GM12801 (cell line): ENCODE data around the gene HOXB3.

ENCODE experiments used
- TF ChIP-seq, protein P1 (sequence below): IDR thresholded peaks from one replicate; pipeline ENCODE4 v1.5.1; 2011; ENCODE audit warnings: control low read depth; ENCODE audit not compliant: insufficient read length; ENCODE audit errors: extremely low read depth

The HOXB3 gene

GRCh38 chr17:48513666-48514455 lies 76.2 kb downstream of the HOXB3 start:
- TF ChIP-seq, protein P1, sequence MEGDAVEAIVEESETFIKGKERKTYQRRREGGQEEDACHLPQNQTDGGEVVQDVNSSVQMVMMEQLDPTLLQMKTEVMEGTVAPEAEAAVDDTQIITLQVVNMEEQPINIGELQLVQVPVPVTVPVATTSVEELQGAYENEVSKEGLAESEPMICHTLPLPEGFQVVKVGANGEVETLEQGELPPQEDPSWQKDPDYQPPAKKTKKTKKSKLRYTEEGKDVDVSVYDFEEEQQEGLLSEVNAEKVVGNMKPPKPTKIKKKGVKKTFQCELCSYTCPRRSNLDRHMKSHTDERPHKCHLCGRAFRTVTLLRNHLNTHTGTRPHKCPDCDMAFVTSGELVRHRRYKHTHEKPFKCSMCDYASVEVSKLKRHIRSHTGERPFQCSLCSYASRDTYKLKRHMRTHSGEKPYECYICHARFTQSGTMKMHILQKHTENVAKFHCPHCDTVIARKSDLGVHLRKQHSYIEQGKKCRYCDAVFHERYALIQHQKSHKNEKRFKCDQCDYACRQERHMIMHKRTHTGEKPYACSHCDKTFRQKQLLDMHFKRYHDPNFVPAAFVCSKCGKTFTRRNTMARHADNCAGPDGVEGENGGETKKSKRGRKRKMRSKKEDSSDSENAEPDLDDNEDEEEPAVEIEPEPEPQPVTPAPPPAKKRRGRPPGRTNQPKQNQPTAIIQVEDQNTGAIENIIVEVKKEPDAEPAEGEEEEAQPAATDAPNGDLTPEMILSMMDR = no peak

- TF ChIP-seq, protein P1 = no peak
These were observed 76.9 kb downstream of the HOXB3 start for GRCh38 chr17:48513097-48513496.

- TF ChIP-seq, protein P1 = no peak
These were observed 79.1 kb downstream of the HOXB3 start for GRCh38 chr17:48510761-48511604.

- TF ChIP-seq, protein P1 = no peak
These were observed 79.7 kb downstream of the HOXB3 start for GRCh38 chr17:48510381-48510760.

DNA sequence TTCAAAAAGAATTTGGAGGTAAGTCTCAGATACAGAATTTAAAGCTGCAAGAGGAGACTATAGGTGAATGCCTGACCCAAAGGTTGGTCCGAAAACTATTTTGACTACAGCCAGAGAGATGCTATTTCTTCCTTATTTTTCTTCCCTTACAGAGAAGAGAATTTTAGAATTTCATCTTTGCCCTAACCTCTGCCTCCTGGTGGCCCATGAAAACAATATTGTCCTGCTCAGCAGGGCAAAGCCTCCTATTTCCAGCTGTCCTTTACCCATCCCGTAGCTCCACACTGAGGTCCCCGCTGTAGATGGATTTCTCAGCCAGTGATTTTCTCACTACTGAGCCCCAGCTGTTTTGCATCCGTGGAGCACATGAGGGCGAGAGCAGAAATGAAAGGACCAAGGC lies 83.8 kb downstream of the HOXB3 start:
- TF ChIP-seq, protein P1 = no peak

DNA sequence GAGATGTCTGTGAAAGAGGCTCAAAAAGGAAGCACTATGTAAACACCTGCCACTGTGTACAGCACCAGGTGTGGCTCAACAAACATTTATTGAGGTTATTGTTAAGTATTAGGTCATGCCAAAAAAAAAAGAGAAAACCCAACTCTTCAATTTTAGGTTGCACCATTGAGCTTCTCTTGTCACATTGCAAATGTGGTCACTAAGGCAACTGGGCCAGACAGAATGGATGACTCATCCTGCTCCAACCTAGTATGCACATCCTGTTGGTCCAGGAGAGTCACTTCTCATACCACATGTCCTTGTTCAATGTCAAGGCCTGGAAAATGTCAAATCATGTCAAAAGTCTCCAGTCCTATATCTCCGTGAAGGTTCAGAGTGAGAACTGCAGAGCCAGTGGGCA lies 84.3 kb downstream of the HOXB3 start:
- TF ChIP-seq, protein P1 = no peak

DNA sequence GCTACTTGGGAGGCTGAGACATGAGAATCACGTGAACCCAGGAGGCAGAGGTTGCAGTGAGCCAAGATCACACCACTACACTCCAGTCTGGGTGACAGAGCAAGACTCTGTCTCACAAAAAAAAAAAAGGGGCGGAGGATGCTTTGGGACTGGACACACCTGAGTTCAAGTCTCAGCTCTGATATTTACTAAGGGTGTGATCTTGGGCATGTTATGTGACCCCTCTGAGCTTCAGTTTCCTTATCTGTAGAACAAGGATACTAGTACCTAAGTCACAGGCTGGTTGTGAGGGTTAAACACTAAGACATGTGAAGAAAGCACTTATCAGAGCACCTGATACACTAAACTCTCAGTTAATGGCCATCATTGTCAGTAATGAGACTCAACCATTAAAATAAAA lies 85.1 kb downstream of the HOXB3 start:
- TF ChIP-seq, protein P1 = no peak
